ENCODE data around the gene ZFYVE27. TPM values are rescaled to one million over a fixed set of nuclear protein-coding genes. Genes with fewer than 3 reads are reported as not detected.

The ZFYVE27 gene
- total RNA-seq, 1 donor from 2014 or later: 26.9 TPM

- Mint-ChIP-seq H3K27me3 (ENCODE audit: low read depth) (peaks cover 68% of the 10 kb centered on the region), H3K9me3 (no peaks in the 10 kb centered on the region)
- DNase-seq (ENCODE audit: low read depth, low spot score): no peak
Measured at GRCh38 chr10:97770255-97770654, 33.3 kb downstream of the ZFYVE27 start.

GRCh38 chr10:97771055-97771891 is 34.3 kb downstream of the ZFYVE27 start:
- H3K36me3 Mint-ChIP-seq (ENCODE audit: low read depth): no peaks in the 10 kb centered on the region
- no peaks in the 10 kb centered on the region for H3K9me3 Mint-ChIP-seq
- TF ChIP-seq CTCF (conservative IDR thresholded peaks at IDR 0.05): no peak

More at GRCh38 chr10:97770255-97770654, 33.3 kb downstream of the ZFYVE27 start:
- Mint-ChIP-seq H3K4me1 (peaks cover 14% of the 10 kb centered on the region), H3K27ac (ENCODE audit: unreplicated experiment) (no peak overlapping the region), H3K4me3 (peak overlapping the region; percentile 23), H3K36me3 (ENCODE audit: low read depth) (no peaks in the 10 kb centered on the region)
- no peak for TF ChIP-seq CTCF (conservative IDR thresholded peaks at IDR 0.05)

GRCh38 chr10:97771913-97772823 is 35.2 kb downstream of the ZFYVE27 start, which contains the start of gene SFRP5:
SFRP5 (minus strand) TSS chr10:97771999; CDS start chr10:97771833, 166 bp downstream.
- Mint-ChIP-seq H3K36me3 (ENCODE audit: low read depth) (no peaks in the 10 kb centered on the region), H3K27me3 (ENCODE audit: low read depth) (peaks cover 75% of the 10 kb centered on the region), H3K27ac (ENCODE audit: unreplicated experiment) (no peak within 1 kb of the TSS), H3K4me1 (peaks cover 14% of the 10 kb centered on the region), H3K9me3 (no peaks in the 10 kb centered on the region), H3K4me3 (peak within 1 kb of the TSS; percentile 75)
- TF ChIP-seq CTCF (conservative IDR thresholded peaks at IDR 0.05): no peak
- DNase-seq (ENCODE audit: low read depth, low spot score): no peak

More at GRCh38 chr10:97771055-97771891, 34.3 kb downstream of the ZFYVE27 start:
- H3K4me3 Mint-ChIP-seq: peak overlapping the region; percentile 72
- H3K27ac Mint-ChIP-seq (ENCODE audit: unreplicated experiment): no peak overlapping the region
- peaks cover 14% of the 10 kb centered on the region for H3K4me1 Mint-ChIP-seq
- peak; percentile 14 for DNase-seq (ENCODE audit: low read depth, low spot score)
- peaks cover 75% of the 10 kb centered on the region for H3K27me3 Mint-ChIP-seq (ENCODE audit: low read depth)

GRCh38 chr10:97773096-97773495 is 36.2 kb downstream of the ZFYVE27 start:
- peaks cover 70% of the 10 kb centered on the region for H3K27me3 Mint-ChIP-seq (ENCODE audit: low read depth)
- no peaks in the 10 kb centered on the region for H3K9me3 Mint-ChIP-seq
- H3K27ac Mint-ChIP-seq (ENCODE audit: unreplicated experiment): no peak overlapping the region
- no peak for TF ChIP-seq CTCF (conservative IDR thresholded peaks at IDR 0.05)
- H3K4me3 Mint-ChIP-seq: no peak overlapping the region
- H3K4me1 Mint-ChIP-seq: peaks cover 14% of the 10 kb centered on the region
- no peak for DNase-seq (ENCODE audit: low read depth, low spot score)
- H3K36me3 Mint-ChIP-seq (ENCODE audit: low read depth): no peaks in the 10 kb centered on the region

GRCh38 chr10:97774811-97775294 is 37.9 kb downstream of the ZFYVE27 start:
- no peak for TF ChIP-seq CTCF (conservative IDR thresholded peaks at IDR 0.05)
- Mint-ChIP-seq H3K4me1 (peaks cover 10% of the 10 kb centered on the region), H3K9me3 (no peaks in the 10 kb centered on the region), H3K4me3 (no peak overlapping the region), H3K36me3 (ENCODE audit: low read depth) (no peaks in the 10 kb centered on the region), H3K27me3 (ENCODE audit: low read depth) (peaks cover 54% of the 10 kb centered on the region), H3K27ac (ENCODE audit: unreplicated experiment) (no peak overlapping the region)
- DNase-seq (ENCODE audit: low read depth, low spot score): no peak

Data from neural crest cell (in vitro differentiated cells).